H1 (cell line): ENCODE measurements around the gene TLL1. TPM values are rescaled to one million over a fixed set of nuclear protein-coding genes. Genes with fewer than 3 reads are reported as not detected.

Source experiments
- CTCF ChIA-PET: fragments of 300-600 bp; sonication (Branson Sonifier 250); formaldehyde crosslinking; loops from one replicate; lab custom pipeline; 2021; ENCODE audit not compliant: partially characterized antibody; lab: Charles Lee
- POLR2A ChIA-PET: fragments of 300-600 bp; sonication (Branson Sonifier 250); formaldehyde crosslinking; loops from one replicate; lab custom pipeline; 2021; ENCODE audit warnings: inconsistent platforms; ENCODE audit not compliant: partially characterized antibody; lab: Charles Lee
- DNase-seq, 2 experiments: peaks; one replicate each; pipeline versions ENCODE4 v3.0.0 to v3.0.0-alpha.2; 2010 to 2022; ENCODE audit warnings: low spot score in 2 of 2, low read depth in 1 of 2, mixed read lengths in 1 of 2
- FAIRE-seq: peaks from 2 replicates; lab custom pipeline; 2011; peaks lifted over from hg19 to GRCh38; lab: Jason Lieb, UNC
- H2AFZ ChIP-seq: 2 replicates; pipeline ENCODE4 v1.8.1; 2012; ENCODE audit warnings: low read length, inconsistent platforms
- H2AK5ac ChIP-seq: 2 replicates; pipeline ENCODE4 v1.6.1; 2013; ENCODE audit warnings: low read depth, low read length
- H2BK120ac ChIP-seq: replicated peaks from 2 replicates; pipeline ENCODE3; 2013; ENCODE audit warnings: low read depth, low read length, inconsistent platforms
- H2BK12ac ChIP-seq: 2 replicates; pipeline ENCODE4 v1.6.1; 2013; ENCODE audit warnings: low read depth, low read length
- H2BK15ac ChIP-seq: 2 replicates; pipeline ENCODE4 v1.6.1; 2013; ENCODE audit warnings: low read length
- H2BK20ac ChIP-seq: 2 replicates; pipeline ENCODE4 v1.6.1; 2013; ENCODE audit warnings: low read length
- H2BK5ac ChIP-seq: 2 replicates; pipeline ENCODE4 v1.6.1; 2013; ENCODE audit warnings: low read depth, low read length
- H3K14ac ChIP-seq: 2 replicates; pipeline ENCODE4 v1.6.1; 2013; ENCODE audit warnings: inconsistent platforms; ENCODE audit not compliant: insufficient read length
- H3K18ac ChIP-seq: 2 replicates; pipeline ENCODE4 v1.6.1; 2013; ENCODE audit warnings: low read length; ENCODE audit errors: extremely low read depth
- H3K23ac ChIP-seq: 2 replicates; pipeline ENCODE4 v1.6.1; 2013; ENCODE audit warnings: inconsistent platforms; ENCODE audit not compliant: insufficient read length
- H3K23me2 ChIP-seq: 2 replicates; pipeline ENCODE4 v1.6.1; 2013; ENCODE audit warnings: low read depth, low read length
- H3K27ac ChIP-seq: 2 replicates; pipeline ENCODE4 v1.6.1; 2011; ENCODE audit warnings: low read depth, low read length, inconsistent platforms
- H3K27me3 ChIP-seq, 4 experiments: replicated peaks in 1 of 4; 1 replicate in 1 of 4; 2 replicates in 3 of 4; pipeline versions ENCODE4 v1.6.1 to v1.8.1; 2011 to 2013; ENCODE audit warnings: low read length in 3 of 4, mild to moderate bottlenecking in 3 of 4, inconsistent platforms in 2 of 4, mixed read lengths in 2 of 4, moderate library complexity in 1 of 4; ENCODE audit not compliant: control insufficient read depth in 3 of 4, insufficient read depth in 3 of 4; ENCODE audit errors: extremely low read depth in 1 of 4
- H3K36me3 ChIP-seq, 4 experiments: 2 replicates each; pipeline versions ENCODE4 v1.6.1 to v1.8.1; 2011 to 2013; ENCODE audit warnings: mild to moderate bottlenecking in 4 of 4, low read length in 3 of 4, moderate library complexity in 2 of 4, control low read depth in 1 of 4, inconsistent platforms in 1 of 4; ENCODE audit not compliant: insufficient read depth in 4 of 4, control insufficient read depth in 2 of 4
- H3K4ac ChIP-seq: replicated peaks from 2 replicates; pipeline ENCODE3; 2013; ENCODE audit warnings: low read length, low read depth, mixed read lengths, inconsistent platforms; ENCODE audit not compliant: insufficient read length
- H3K4me1 ChIP-seq, 4 experiments: replicated peaks in 1 of 4; 1 replicate in 1 of 4; 2 replicates in 3 of 4; pipeline versions ENCODE4 v1.6.1 to v1.8.1; 2011 to 2013; ENCODE audit warnings: low read length in 3 of 4, inconsistent platforms in 2 of 4, mixed read lengths in 1 of 4; ENCODE audit not compliant: insufficient read depth in 4 of 4, control insufficient read depth in 3 of 4
- H3K4me2 ChIP-seq, 2 experiments: 2 replicates each; pipeline versions ENCODE4 v1.6.1 to v1.8.1; 2011 to 2013; ENCODE audit warnings: low read depth in 2 of 2, low read length in 2 of 2, control low read depth in 1 of 2, inconsistent platforms in 1 of 2, mild to moderate bottlenecking in 1 of 2; ENCODE audit not compliant: insufficient read depth in 1 of 2
- H3K4me3 ChIP-seq, 4 experiments: fragments of 200-600, 300-600 bp in 1 of 4; sonication (generic), shearing (Covaris generic), sonication (Bioruptor Twin) in 1 of 4; 2 replicates each; pipeline versions ENCODE4 v1.5.1 to v1.8.1; 2011 to 2016; ENCODE audit warnings: low read length in 4 of 4, low read depth in 3 of 4, control low read depth in 2 of 4, inconsistent platforms in 2 of 4, mild to moderate bottlenecking in 2 of 4, mixed read lengths in 1 of 4, moderate library complexity in 1 of 4; ENCODE audit not compliant: insufficient read depth in 2 of 4; ENCODE audit errors: extremely low read depth in 1 of 4
- H3K56ac ChIP-seq: replicated peaks from 2 replicates; pipeline ENCODE3; 2013; ENCODE audit warnings: low read depth, mild to moderate bottlenecking, mixed read lengths, low read length, inconsistent platforms; ENCODE audit not compliant: insufficient read length
- H3K79me1 ChIP-seq: 2 replicates; pipeline ENCODE4 v1.6.1; 2013; ENCODE audit warnings: low read depth, low read length, control low read depth
- H3K79me2 ChIP-seq, 2 experiments: 2 replicates each; pipeline versions ENCODE4 v1.6.1 to v1.8.1; 2012 to 2013; ENCODE audit warnings: low read length in 2 of 2, mild to moderate bottlenecking in 2 of 2, inconsistent platforms in 1 of 2; ENCODE audit not compliant: insufficient read depth in 2 of 2, control insufficient read depth in 1 of 2
- H3K9ac ChIP-seq, 4 experiments: replicated peaks in 1 of 4; 1 replicate in 1 of 4; 2 replicates in 3 of 4; pipeline versions ENCODE4 v1.6.1 to v1.8.1; 2011 to 2013; ENCODE audit warnings: low read depth in 3 of 4, low read length in 3 of 4, control low read depth in 2 of 4, mild to moderate bottlenecking in 2 of 4, moderate library complexity in 2 of 4, inconsistent platforms in 1 of 4; ENCODE audit errors: extremely low read depth in 1 of 4
- H3K9me3 ChIP-seq, 2 experiments: 2 replicates each; pipeline versions ENCODE4 v1.6.1 to v1.8.1; 2012 to 2013; ENCODE audit warnings: mild to moderate bottlenecking in 2 of 2, moderate library complexity in 2 of 2, control low read depth in 1 of 2, inconsistent platforms in 1 of 2, low read depth in 1 of 2, low read length in 1 of 2, mixed read lengths in 1 of 2; ENCODE audit not compliant: insufficient read depth in 2 of 2
- H4K20me1 ChIP-seq, 2 experiments: replicated peaks in 1 of 2; 2 replicates each; pipeline versions ENCODE3 to v1.8.1; 2011 to 2013; ENCODE audit warnings: inconsistent platforms in 2 of 2, low read length in 2 of 2, mild to moderate bottlenecking in 1 of 2; ENCODE audit not compliant: insufficient read depth in 2 of 2, control insufficient read depth in 1 of 2
- H4K5ac ChIP-seq: 2 replicates; pipeline ENCODE4 v1.6.1; 2013; ENCODE audit warnings: low read length, low read depth, mixed read lengths, inconsistent platforms; ENCODE audit not compliant: insufficient read length
- H4K8ac ChIP-seq: 2 replicates; pipeline ENCODE4 v1.8.0; 2013; ENCODE audit warnings: mild to moderate bottlenecking, moderate library complexity, low read length, inconsistent platforms; ENCODE audit not compliant: insufficient read depth; ENCODE audit errors: extremely low read depth
- H4K91ac ChIP-seq: replicated peaks from 2 replicates; pipeline ENCODE3; 2013; ENCODE audit warnings: low read length, mixed read lengths, inconsistent platforms; ENCODE audit not compliant: insufficient read length
- ASH2L ChIP-seq: fragments of 200-600, 300-600 bp; sonication (generic); IDR thresholded peaks from one replicate; pipeline ENCODE4 v1.7.1; 2017; ENCODE audit warnings: low read length
- CBX8 ChIP-seq: fragments of 300-800, 300-1000 bp; sonication (generic); IDR thresholded peaks from 2 replicates; pipeline ENCODE4 v1.7.1; 2016; ENCODE audit warnings: low read depth, low read length, borderline replicate concordance
- EP300 ChIP-seq, 2 experiments: IDR thresholded peaks; 1 replicate in 1 of 2; 2 replicates in 1 of 2; pipeline ENCODE4 v1.6.1; 2011 to 2012; ENCODE audit warnings: low read depth in 2 of 2, low read length in 2 of 2, mild to moderate bottlenecking in 2 of 2, borderline replicate concordance in 1 of 2, inconsistent platforms in 1 of 2, moderate library complexity in 1 of 2
- HDAC2 ChIP-seq, 2 experiments: fragments of 300-600 bp in 1 of 2; sonication (generic) in 1 of 2; IDR thresholded peaks; 2 replicates each; pipeline ENCODE4 v1.6.1; 2011 to 2012; ENCODE audit warnings: low read depth in 2 of 2, low read length in 2 of 2, mild to moderate bottlenecking in 2 of 2, moderate library complexity in 2 of 2, borderline replicate concordance in 1 of 2, inconsistent platforms in 1 of 2
- JUND ChIP-seq: IDR thresholded peaks from 2 replicates; pipeline ENCODE4 v1.6.1; 2011; ENCODE audit warnings: mild to moderate bottlenecking, improper control_type of control experiment, low read length
- KDM5A ChIP-seq: fragments of 200-600 bp; IDR thresholded peaks from 2 replicates; pipeline ENCODE4 v1.7.1; 2012; ENCODE audit warnings: mild to moderate bottlenecking, low read length, inconsistent platforms, mixed read lengths
- POLR2A ChIP-seq, 2 experiments: IDR thresholded peaks; 1 replicate in 1 of 2; 2 replicates in 1 of 2; pipeline ENCODE4 v1.6.1; 2011; ENCODE audit warnings: low read depth in 2 of 2, low read length in 2 of 2, mild to moderate bottlenecking in 2 of 2; ENCODE audit errors: control extremely low read depth in 1 of 2
- POLR2AphosphoS5 ChIP-seq: IDR thresholded peaks from 2 replicates; pipeline ENCODE4 v1.6.1; 2011; ENCODE audit warnings: low read depth, low read length
- POU5F1 ChIP-seq: IDR thresholded peaks from 2 replicates; pipeline ENCODE4 v1.6.1; 2011; ENCODE audit warnings: low read depth, mild to moderate bottlenecking, low read length, moderate library complexity
- RBBP5 ChIP-seq: IDR thresholded peaks from 2 replicates; pipeline ENCODE4 v1.7.1; 2012; ENCODE audit warnings: low read depth, mild to moderate bottlenecking, inconsistent platforms, low read length, moderate library complexity, borderline replicate concordance
- RXRA ChIP-seq: IDR thresholded peaks from 2 replicates; pipeline ENCODE4 v1.6.1; 2011; ENCODE audit warnings: low read depth, mild to moderate bottlenecking, low read length, moderate library complexity; ENCODE audit not compliant: insufficient read depth
- SIX5 ChIP-seq: IDR thresholded peaks from 2 replicates; pipeline ENCODE4 v1.6.1; 2011; ENCODE audit warnings: mild to moderate bottlenecking, low read depth, low read length
- SP4 ChIP-seq: IDR thresholded peaks from 2 replicates; pipeline ENCODE4 v1.6.1; 2012; ENCODE audit warnings: low read length, inconsistent platforms
- TBP ChIP-seq: IDR thresholded peaks from 2 replicates; pipeline ENCODE4 v1.6.1; 2011; ENCODE audit warnings: low read depth, low read length, improper control_type of control experiment
- WGBS, 2 experiments: shearing (Covaris generic) in 1 of 2; methylation state at CpG; one replicate each; pipeline versions ENCODE4 v1.1.6 to v1.1.7; 2013 to 2015; ENCODE audit warnings: low lambda C conversion rate in 2 of 2, mixed read lengths in 2 of 2, inconsistent platforms in 1 of 2, low coverage in 1 of 2, missing lambda C conversion rate in 1 of 2; ENCODE audit not compliant: insufficient replicate concordance in 2 of 2, insufficient coverage in 1 of 2, insufficient read length in 1 of 2; ENCODE audit errors: extremely low coverage in 1 of 2, missing lambda C conversion rate in 1 of 2; 5-methylcytosine and 5-hydroxymethylcytosine counted together
- polyA plus RNA-seq, 7 experiments: library from polyadenylated mRNA; depleted of rRNA in 3 of 7; stranded (reverse) in 5 of 7; unstranded in 2 of 7; fragments of >200 nt in 5 of 7; fragments of 200-250 nt in 2 of 7; gene quantifications; 1 replicate in 5 of 7; 2 replicates in 1 of 7; 4 replicates in 1 of 7; pipeline versions ENCODE4 v1.2.1 to v1.2.3, GENCODE V29; 2011 to 2013; ENCODE audit warnings: missing spikeins in 2 of 7, mixed read lengths in 2 of 7
- total RNA-seq: library from RNA; stranded (reverse); fragmentation: NEBNext Ultra II Directional; extraction: Animal tissue kit (Norgen Biotek cat#: 25700); gene quantifications from 2 replicates; pipeline ENCODE4 v1.2.1, GENCODE V29; 2021
- TF ChIP-seq, protein P1 (sequence below): IDR thresholded peaks from 2 replicates; pipeline ENCODE4 v1.6.1; 2011; ENCODE audit warnings: low read depth, mild to moderate bottlenecking, low read length; ENCODE audit not compliant: insufficient read depth

The TLL1 gene
- total and polyA plus RNA-seq, 2 of the 8 experiments (the other 6 are each of a cell fraction or from before 2014, with no cell fraction given) = 0.18 to 1.1 TPM

DNA sequence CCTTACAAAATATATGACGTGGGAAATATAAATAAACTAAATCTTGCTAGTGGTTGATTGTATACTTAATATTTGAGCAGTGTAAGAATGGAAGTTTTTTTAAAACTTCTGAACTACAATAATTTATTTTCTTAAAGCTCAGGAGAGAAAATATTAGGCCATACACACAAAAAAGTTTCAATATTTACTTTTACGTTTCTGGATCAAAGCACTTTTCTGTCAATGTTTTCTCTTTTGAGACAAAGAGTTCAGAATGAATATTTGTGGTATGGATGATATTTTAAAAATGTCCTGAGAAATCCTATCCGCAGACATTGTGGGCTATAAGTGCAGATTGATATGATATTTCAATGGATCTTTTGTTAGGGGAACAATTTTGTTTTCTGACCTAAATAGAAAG lies 109.9 kb downstream of the TLL1 start:
- POLR2A ChIA-PET = no interaction called here
- no peak overlapping the region for H2AK5ac ChIP-seq

More for the DNA sequence above, 109.9 kb downstream of the TLL1 start:
- no peak overlapping the region for H3K4ac ChIP-seq
- H4K8ac ChIP-seq = no peak overlapping the region
- H4K91ac ChIP-seq = no peak overlapping the region
- H3K18ac ChIP-seq = no peak overlapping the region
- no peaks in the 10 kb centered on the region for H4K20me1 ChIP-seq
- no peak overlapping the region for H3K14ac ChIP-seq
- no peak overlapping the region for H2BK5ac ChIP-seq
- no peak overlapping the region for H2BK120ac ChIP-seq
- no peak overlapping the region for H2AFZ ChIP-seq
- H2BK20ac ChIP-seq = no peak overlapping the region
- FAIRE-seq = no peak
- H4K5ac ChIP-seq = no peak overlapping the region
- TF ChIP-seq CBX8 = no peak
- no peak for TF ChIP-seq ASH2L
- TF ChIP-seq SIX5 = no peak
- TF ChIP-seq RBBP5 = no peak
- TF ChIP-seq POLR2A (IDR thresholded peaks at IDR 0.05; ENCODE audit: control extremely low read depth in 1 of 2, low read depth in 2 of 2, low read length in 2 of 2) = no peak
- no peak for TF ChIP-seq SP4
- TF ChIP-seq, protein P1, sequence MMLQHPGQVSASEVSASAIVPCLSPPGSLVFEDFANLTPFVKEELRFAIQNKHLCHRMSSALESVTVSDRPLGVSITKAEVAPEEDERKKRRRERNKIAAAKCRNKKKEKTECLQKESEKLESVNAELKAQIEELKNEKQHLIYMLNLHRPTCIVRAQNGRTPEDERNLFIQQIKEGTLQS = no peak
- TF ChIP-seq POLR2AphosphoS5 = no peak
- no peak for TF ChIP-seq JUND
- no peak for TF ChIP-seq EP300 (IDR thresholded peaks at IDR 0.05; ENCODE audit: borderline replicate concordance in 1 of 2, low read depth in 2 of 2, low read length in 2 of 2)
- TF ChIP-seq TBP = no peak
- no peak for TF ChIP-seq RXRA
- no peak for TF ChIP-seq HDAC2 (IDR thresholded peaks at IDR 0.05; ENCODE audit: borderline replicate concordance in 1 of 2, low read depth in 2 of 2, low read length in 2 of 2)
- TF ChIP-seq KDM5A = no peak
- no peak for TF ChIP-seq POU5F1
- no peaks in the 10 kb centered on the region for H3K4me1 ChIP-seq
- H3K9me3 ChIP-seq = no peaks in the 10 kb centered on the region
- no peaks in the 10 kb centered on the region for H3K36me3 ChIP-seq
- CTCF ChIA-PET = interaction anchor here (0.6 kb wide), 1 partner anchor 1041 kb away, joined by 4 read pairs; no protein-coding TSS in a partner anchor
- H3K4me2 ChIP-seq = no peak overlapping the region
- H2BK15ac ChIP-seq = no peak overlapping the region
- no peak overlapping the region for H3K23ac ChIP-seq
- no peak overlapping the region for H2BK12ac ChIP-seq
- no peak overlapping the region for H3K56ac ChIP-seq
- 95% methylated on average over 3 of the region's 3 CpGs; no CpG with 5 or more reads in 1 of the 2 experiments for WGBS, 2 experiments
- no peak overlapping the region for H3K4me3 ChIP-seq
- H3K79me1 ChIP-seq = no peaks in the 10 kb centered on the region
- no peaks in the 10 kb centered on the region for H3K23me2 ChIP-seq
- H3K27me3 ChIP-seq = no peaks in the 10 kb centered on the region
- DNase-seq = no peak
- H3K27ac ChIP-seq = no peak overlapping the region
- no peak overlapping the region for H3K9ac ChIP-seq
- no peaks in the 10 kb centered on the region for H3K79me2 ChIP-seq
